Bronchial epithelial cell (primary cell): ENCODE data around the gene ATAD3B. TPM values are rescaled to one million over a fixed set of nuclear protein-coding genes. Genes with fewer than 3 reads are reported as not detected.
"Not testable (repeated sequence)": the region's sequence is repeated elsewhere in the genome, so short reads cannot be mapped to it uniquely, and the experiment has no call there.

Experiments
- DNase-seq: peaks from one replicate; pipeline ENCODE4 v3.0.0-alpha.2; 2010; ENCODE audit warnings: low read depth
- FAIRE-seq: peaks from 2 replicates; lab custom pipeline; 2011; peaks lifted over from hg19 to GRCh38; lab: Jason Lieb, UNC
- H3K27me3 ChIP-seq: 2 replicates; pipeline ENCODE4 v1.5.1; 2011; ENCODE audit warnings: low read length; ENCODE audit not compliant: control insufficient read depth, insufficient read depth
- H3K36me3 ChIP-seq: 2 replicates; pipeline ENCODE4 v1.5.1; 2011; ENCODE audit warnings: low read length; ENCODE audit not compliant: control insufficient read depth, insufficient read depth
- H3K4me3 ChIP-seq: 2 replicates; pipeline ENCODE4 v1.5.1; 2011; ENCODE audit warnings: mild to moderate bottlenecking, low read depth, low read length, control low read depth
- total RNA-seq: library from RNA; depleted of rRNA; stranded (reverse); fragments of >200 nt; gene quantifications from 2 replicates; pipeline ENCODE4 v1.2.1, GENCODE V29; 2014
- TF ChIP-seq, protein P1 (sequence below): IDR thresholded peaks from 2 replicates; pipeline ENCODE4 v1.5.1; 2011; ENCODE audit warnings: mild to moderate bottlenecking, moderate library complexity, low read length, control low read depth, inconsistent platforms; ENCODE audit not compliant: insufficient read depth, severe bottlenecking

Gene ATAD3B
- total RNA-seq, 1 donor from 2014 or later, result 24.7 TPM

DNA sequence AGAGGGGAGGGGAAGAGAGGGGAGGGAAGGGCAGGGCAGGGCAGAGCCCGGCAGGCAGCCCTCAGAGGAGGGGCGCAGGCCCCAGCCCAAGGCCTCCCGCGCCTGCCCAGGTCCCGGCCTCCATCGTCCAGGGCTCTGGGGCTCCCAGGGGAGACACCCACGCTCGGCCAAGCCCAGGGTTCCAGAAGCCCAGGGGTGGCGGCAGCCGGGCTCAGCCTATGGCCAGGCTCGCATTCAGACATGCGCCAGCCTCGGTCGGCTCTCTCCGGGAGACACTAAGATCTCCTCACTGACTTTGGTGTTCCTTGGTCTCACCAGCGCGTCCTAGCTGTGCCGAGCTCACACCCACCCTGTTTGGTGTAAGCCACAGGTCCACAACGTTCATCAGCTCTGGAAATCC, 43.4 kb upstream of the ATAD3B start:
- TF ChIP-seq, protein P1, sequence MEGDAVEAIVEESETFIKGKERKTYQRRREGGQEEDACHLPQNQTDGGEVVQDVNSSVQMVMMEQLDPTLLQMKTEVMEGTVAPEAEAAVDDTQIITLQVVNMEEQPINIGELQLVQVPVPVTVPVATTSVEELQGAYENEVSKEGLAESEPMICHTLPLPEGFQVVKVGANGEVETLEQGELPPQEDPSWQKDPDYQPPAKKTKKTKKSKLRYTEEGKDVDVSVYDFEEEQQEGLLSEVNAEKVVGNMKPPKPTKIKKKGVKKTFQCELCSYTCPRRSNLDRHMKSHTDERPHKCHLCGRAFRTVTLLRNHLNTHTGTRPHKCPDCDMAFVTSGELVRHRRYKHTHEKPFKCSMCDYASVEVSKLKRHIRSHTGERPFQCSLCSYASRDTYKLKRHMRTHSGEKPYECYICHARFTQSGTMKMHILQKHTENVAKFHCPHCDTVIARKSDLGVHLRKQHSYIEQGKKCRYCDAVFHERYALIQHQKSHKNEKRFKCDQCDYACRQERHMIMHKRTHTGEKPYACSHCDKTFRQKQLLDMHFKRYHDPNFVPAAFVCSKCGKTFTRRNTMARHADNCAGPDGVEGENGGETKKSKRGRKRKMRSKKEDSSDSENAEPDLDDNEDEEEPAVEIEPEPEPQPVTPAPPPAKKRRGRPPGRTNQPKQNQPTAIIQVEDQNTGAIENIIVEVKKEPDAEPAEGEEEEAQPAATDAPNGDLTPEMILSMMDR, result no peak
- FAIRE-seq, result no peak
- H3K27me3 ChIP-seq, result no peaks in the 10 kb centered on the region
- no peak overlapping the region for H3K4me3 ChIP-seq
- no peaks in the 10 kb centered on the region for H3K36me3 ChIP-seq
- DNase-seq, result no peak

DNA sequence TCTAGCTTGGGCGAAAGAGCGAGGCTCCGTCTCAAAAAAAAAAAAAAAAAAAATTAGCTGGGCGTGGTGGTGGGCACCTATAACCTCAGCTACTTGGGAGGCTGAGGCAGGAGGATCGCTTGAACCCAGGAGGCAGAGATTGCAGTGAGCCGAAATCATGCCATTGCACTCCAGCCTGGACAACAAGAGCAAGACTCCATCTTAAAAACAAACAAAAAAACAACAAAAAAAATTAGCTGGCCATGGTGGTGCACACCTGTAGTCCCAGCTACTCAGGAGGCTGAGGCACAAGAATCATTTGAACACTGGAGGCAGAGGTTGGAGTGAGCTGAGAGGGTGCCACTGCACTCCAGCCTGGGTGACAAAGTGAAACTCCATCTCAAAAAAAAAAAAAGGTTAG, 42.6 kb upstream of the ATAD3B start:
- H3K36me3 ChIP-seq, DNase-seq, H3K4me3 ChIP-seq, H3K27me3 ChIP-seq, FAIRE-seq: not testable (repeated sequence)

DNA sequence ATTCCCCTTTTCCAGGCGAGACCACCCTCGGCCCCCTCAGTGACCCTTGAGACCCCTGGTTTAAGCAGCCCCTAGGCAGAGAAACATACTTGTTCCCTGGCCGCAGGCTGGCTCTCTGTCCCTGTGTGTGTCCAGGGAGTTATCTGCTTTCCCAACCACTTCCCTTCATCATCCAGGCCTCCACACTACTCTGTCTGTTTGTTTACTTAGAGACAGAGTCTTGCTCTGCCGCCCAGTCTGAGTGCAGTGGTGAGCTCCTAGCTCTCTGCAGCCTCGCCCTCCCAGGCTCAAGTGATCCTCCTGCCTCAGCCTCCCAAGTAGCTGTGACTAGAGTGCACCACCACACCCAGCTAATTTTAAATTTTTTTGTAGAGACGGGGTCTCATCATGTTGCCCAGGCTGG, 41.9 kb upstream of the ATAD3B start:
- Histone ChIP-seq H3K36me3 (no peaks in the 10 kb centered on the region), H3K27me3 (no peaks in the 10 kb centered on the region), H3K4me3 (no peak overlapping the region)
- FAIRE-seq, result no peak
- no peak for DNase-seq
- TF ChIP-seq, protein P1, result no peak

DNA sequence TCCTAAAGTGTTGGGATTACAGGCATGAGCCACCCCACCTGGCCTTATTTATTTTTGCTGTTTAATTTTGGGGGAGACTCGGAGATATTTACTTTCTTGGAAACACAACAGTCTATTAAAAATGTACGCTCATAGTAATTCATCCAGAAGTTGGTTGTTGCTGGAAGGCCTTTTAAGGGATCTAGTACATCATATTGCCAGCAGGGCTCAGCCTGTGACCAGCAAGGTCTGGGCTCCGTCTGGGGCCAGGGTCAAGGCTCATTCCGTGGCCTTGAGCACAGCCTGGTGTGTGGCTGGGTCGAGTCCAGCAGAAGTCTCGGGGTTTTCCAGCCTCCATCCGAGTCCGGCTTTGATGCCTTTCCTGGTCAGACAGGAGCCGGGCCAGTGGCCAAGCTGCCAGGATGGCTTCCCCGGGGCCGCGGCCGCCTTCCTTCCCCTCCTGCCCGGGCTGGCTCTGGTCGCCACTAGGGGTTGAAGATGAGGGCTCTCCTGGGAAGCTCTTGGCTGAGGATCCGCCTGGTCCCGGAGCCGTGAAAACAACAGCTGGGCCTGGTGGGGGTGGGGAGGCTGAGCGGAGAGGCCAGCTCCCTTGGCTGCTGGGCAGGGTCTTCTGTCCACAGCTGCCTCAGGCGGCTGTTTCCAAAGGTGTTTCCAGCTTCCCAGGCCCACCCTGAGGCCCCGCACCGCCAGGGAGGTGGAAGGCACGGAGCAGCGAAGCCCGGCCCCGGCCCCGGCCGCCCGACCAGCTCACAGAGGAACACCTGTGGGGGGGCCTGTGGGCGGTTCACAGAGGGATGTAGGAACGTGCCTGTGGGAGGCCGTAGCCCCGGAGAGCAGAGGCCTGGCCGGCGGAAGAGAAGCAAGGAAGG, 41.2 kb upstream of the ATAD3B start:
- Histone ChIP-seq H3K27me3 (no peaks in the 10 kb centered on the region), H3K36me3 (no peaks in the 10 kb centered on the region), H3K4me3 (no peak overlapping the region)
- FAIRE-seq, result no peak
- TF ChIP-seq, protein P1, result peak; percentile 24
- no peak for DNase-seq

DNA sequence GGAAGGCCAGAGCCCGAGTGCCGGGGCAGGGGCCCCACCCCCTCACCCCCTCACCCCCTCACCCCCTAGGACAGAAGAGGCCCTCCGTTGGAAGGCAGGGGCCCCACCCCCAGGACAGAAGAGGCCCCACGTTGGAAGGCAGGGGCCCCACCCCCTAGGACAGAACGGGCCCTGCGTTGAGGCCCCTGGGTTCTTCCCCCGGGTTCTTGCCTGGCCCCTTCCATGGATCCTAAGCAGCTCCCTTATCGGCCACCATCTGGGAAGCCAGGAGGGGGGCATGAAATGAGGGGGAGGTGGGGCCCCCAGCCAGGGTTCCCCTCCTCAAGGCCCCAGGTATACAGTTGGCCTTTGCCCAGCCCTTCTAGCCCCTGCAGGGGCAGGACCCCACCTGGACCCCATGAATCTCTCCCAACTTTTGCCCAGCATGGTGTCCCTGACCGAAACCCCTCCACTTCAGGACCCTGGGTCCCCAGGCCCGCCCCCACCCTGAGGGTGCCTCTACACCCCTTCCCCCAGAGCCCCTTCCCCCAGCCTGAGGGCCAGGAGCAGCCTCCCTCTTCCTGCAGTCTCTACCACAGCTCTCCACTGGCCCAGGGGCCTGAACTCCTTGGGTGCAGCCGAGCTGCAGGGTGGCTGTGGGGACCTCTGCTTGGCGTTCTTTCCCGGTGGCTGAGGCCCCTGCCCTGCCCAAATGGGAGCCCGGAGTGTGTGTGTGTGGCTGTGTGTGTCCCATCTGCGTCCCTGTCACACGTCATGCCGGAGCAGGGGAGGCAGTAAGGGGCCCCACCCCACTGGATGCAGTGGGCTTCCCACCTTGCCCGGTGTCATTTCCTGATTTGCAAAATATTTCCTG, 40.3 kb upstream of the ATAD3B start:
- DNase-seq, result no peak
- no peak for FAIRE-seq
- H3K27me3 ChIP-seq, result no peaks in the 10 kb centered on the region
- TF ChIP-seq, protein P1, result no peak
- no peak overlapping the region for H3K4me3 ChIP-seq
- H3K36me3 ChIP-seq, result no peaks in the 10 kb centered on the region

DNA sequence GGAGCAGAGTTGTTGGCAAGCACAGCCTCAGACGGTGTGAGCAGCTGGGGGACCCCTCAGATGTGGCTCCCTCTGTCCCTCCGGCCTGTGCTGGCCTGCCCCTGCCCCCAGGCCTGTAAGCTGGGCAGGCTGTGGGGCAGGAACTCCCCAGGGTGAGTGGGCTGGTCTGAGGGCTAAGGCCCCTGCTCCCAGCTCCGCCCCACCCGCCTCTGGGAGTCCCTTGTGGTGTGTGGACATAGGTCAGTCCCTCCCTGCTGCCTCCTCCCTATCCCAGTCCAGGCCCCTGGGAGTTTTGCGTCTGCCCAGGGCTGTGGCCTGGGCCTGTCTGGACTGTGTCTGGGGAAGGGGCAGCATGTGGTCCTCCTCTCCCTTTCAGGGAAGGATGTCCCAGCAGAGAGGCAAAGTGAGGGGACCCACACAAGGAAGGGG, 39.7 kb upstream of the ATAD3B start:
- Histone ChIP-seq H3K36me3 (no peaks in the 10 kb centered on the region), H3K27me3 (no peaks in the 10 kb centered on the region), H3K4me3 (no peak overlapping the region)
- DNase-seq, result no peak
- TF ChIP-seq, protein P1, result no peak
- no peak for FAIRE-seq
